Activated T-helper 17 cell treated with anti-CD3 and anti-CD28 coated beads, Interleukin-2, amount 50 U/mL, for 72 hours (primary cell): ENCODE data around the gene GPBAR1. TPM values are rescaled to one million over a fixed set of nuclear protein-coding genes. Genes with fewer than 3 reads are reported as not detected.

Source experiments
- ATAC-seq: fragments of 150-1000 bp; cut with Tn5 transposase; replicated peaks from 2 replicates; pipeline ENCODE4 v1.10.0; 2021; ENCODE audit warnings: mild to moderate bottlenecking, moderate library complexity
- H3K27ac Mint-ChIP-seq: one replicate; pipeline ENCODE4 v1.8.0; 2022; ENCODE audit warnings: mixed read lengths
- H3K27me3 Mint-ChIP-seq: one replicate; pipeline ENCODE4 v1.8.0; 2022; ENCODE audit warnings: mixed read lengths
- H3K36me3 Mint-ChIP-seq: one replicate; pipeline ENCODE4 v1.8.0; 2022; ENCODE audit warnings: low read depth, mild to moderate bottlenecking, mixed read lengths
- H3K4me1 Mint-ChIP-seq: one replicate; pipeline ENCODE4 v1.8.0; 2022; ENCODE audit warnings: mixed read lengths
- H3K4me3 Mint-ChIP-seq: one replicate; pipeline ENCODE4 v1.8.0; 2022; ENCODE audit warnings: mild to moderate bottlenecking, mixed read lengths
- H3K9me3 Mint-ChIP-seq: one replicate; pipeline ENCODE4 v1.8.0; 2022; ENCODE audit warnings: mixed read lengths
- total RNA-seq, 2 donors: library from RNA; stranded (reverse); gene quantifications; one replicate each; pipeline ENCODE4 v1.2.3, GENCODE V29; 2022

The GPBAR1 gene
- total RNA-seq, 2 donors from 2014 or later = 1.3 to 1.4 TPM

DNA sequence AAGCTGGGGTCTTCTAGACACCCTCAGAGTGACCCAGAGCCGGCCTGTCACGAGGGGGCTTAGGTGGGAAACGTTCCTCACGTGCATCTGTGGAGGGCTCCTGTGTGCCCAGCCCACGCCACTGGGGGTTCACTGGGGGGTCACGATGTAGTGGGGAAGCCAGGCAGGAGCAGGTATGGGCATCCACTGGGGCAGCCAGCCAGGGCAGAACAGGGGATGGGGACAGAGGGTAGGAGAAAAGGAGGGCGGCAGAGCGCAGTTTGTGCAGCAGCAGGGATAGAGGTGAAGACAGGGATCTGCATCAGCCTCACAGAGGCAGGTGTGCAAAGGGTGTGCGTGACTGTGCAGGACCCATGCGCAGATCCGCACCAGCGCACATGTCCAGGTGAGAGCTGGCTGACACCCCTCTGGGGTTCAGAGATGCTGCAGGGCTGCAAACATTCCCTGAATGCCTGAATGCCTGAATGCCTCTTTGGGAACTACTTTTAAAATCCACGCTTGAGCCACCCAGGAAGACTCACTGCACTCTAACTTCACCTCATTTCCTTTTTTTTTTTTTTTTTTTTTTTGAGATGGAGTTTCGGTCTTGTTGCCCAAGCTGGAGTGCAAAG is 19.6 kb downstream of the GPBAR1 start:
- H3K4me3 Mint-ChIP-seq = no peak overlapping the region
- no peaks in the 10 kb centered on the region for H3K9me3 Mint-ChIP-seq
- ATAC-seq = no peak
- H3K36me3 Mint-ChIP-seq = peaks cover 88% of the 10 kb centered on the region
- peak overlapping the region; percentile 70 for H3K27ac Mint-ChIP-seq
- peaks cover 23% of the 10 kb centered on the region for H3K4me1 Mint-ChIP-seq
- H3K27me3 Mint-ChIP-seq = no peaks in the 10 kb centered on the region

DNA sequence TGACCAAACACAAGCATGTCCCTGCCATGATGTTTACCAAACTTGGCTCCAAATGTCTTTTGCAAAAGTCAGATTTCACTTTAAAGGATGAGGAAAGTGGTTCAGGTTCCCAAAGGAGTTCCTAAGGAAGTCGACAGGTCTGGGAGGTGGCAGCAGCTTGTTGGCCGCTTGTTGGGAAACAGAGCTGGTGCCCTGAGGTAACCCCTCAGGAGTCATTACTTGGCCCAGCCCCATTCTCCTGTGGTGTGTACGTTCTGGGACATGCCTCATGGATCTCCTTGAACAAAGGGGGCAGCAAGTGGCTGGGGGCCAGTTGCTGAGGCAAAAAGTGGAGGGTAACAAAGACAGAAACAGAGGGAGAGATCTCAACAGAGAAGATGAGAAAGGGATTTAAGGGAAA is 20.6 kb downstream of the GPBAR1 start:
- no peak for ATAC-seq
- H3K27me3 Mint-ChIP-seq = no peaks in the 10 kb centered on the region
- H3K36me3 Mint-ChIP-seq = peaks cover 86% of the 10 kb centered on the region
- H3K4me1 Mint-ChIP-seq = peaks cover 33% of the 10 kb centered on the region
- no peaks in the 10 kb centered on the region for H3K9me3 Mint-ChIP-seq
- no peak overlapping the region for H3K4me3 Mint-ChIP-seq
- peak overlapping the region; percentile 81 for H3K27ac Mint-ChIP-seq

DNA sequence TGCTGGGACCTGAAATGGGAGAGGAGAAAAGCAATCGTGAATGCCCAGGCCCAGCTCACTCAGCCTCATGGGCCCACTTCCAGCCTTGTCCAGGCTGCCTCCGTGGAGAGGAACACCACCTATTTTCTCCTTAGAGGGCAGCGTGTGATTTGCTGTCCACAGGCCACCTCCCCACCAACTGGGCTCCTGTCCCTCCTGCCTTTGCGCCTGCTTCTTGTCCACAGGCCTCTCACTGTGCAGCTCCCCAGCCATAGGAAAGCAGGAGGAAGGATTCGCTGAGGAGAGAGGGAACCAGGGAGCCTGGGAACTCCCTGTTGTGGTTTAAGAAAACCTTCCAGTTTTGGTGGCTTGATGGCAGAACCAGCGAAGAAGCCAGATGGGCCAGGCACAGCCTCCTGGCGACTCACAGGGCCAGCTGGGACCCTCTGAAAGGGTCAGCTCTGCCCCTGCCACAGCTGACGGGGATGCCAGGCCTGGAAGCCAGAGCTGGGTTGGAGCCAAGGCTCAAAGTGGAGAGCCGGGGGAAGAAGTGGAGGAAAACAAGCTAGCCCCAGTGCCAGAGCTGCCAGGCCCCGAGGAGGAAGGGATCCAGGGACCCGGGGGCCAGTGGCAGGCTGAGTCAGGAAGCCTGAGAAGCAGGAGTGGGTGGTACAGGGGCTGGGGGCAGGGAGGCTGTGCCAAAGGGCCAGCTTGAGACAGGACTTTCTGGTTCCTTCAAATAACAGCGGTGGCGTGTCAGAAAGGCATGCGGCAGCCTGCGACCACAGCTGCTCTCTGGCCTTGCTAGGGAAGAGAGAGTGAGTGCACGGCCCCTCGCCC is 21.6 kb downstream of the GPBAR1 start:
- Mint-ChIP-seq H3K36me3 (peaks cover 86% of the 10 kb centered on the region), H3K27me3 (no peaks in the 10 kb centered on the region), H3K4me3 (peak overlapping the region; percentile 87), H3K27ac (peak overlapping the region; percentile 98), H3K4me1 (peaks cover 40% of the 10 kb centered on the region), H3K9me3 (no peaks in the 10 kb centered on the region)
- no peak for ATAC-seq

DNA sequence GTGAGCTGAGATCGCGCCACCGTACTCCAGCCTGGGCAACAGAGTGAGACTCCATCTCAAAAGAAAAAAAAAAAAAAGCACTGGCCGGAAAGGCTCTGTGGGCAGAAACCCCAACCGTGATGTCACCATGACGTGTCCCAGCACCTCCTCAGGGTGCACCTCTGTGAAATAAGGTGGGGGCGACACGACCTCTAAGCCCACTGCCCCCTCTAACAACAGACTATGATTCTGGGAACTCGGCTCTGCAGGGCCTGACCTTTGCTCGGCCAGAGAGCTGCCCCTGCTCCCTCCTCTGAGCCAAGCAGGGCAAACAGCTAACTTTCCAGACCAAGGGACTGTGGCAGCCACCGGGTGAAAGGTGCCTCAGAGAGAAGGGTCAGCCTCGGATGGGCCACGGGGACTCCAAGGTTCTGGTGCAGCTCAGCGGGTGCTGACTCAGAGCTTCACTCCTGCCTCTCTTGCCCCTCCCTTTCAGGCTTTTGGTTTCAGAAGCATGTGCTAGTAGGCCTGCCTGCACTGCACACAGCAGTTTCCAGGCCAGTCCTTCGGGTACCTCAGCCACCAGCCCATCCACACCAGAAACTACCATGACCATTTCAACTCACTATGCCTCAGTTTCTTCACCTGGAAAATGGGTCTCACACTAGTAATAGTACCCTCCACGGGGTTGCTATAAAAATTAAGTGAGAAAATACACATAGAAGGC is 23.4 kb downstream of the GPBAR1 start:
- Mint-ChIP-seq H3K4me3 (peak overlapping the region; percentile 87), H3K4me1 (peaks cover 47% of the 10 kb centered on the region), H3K27ac (peak overlapping the region; percentile 98), H3K36me3 (peaks cover 81% of the 10 kb centered on the region), H3K27me3 (no peaks in the 10 kb centered on the region), H3K9me3 (no peaks in the 10 kb centered on the region)
- ATAC-seq = peak; percentile 67

DNA sequence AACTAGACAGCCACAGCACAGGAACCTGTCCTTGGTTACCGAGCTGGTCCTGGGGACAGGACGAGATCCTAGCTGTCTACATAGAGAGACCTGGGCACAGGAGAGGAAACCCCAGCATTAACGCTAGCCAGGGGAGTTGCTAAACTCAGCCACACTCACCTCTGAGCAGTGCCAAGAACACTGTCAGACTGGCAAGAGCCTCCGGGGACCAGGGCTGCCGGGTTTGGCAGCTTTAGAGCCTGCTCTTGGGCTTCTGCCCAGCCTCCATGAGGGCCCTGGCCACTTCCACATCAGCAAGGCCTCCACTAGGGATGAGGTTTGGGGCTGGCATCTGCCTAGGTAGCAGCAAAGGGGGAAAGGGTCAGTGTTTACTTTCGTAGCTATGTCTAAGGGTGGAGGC is 24.8 kb downstream of the GPBAR1 start:
- Mint-ChIP-seq H3K9me3 (no peaks in the 10 kb centered on the region), H3K27ac (peak overlapping the region; percentile 98), H3K27me3 (no peaks in the 10 kb centered on the region), H3K4me1 (peaks cover 47% of the 10 kb centered on the region), H3K36me3 (peaks cover 68% of the 10 kb centered on the region), H3K4me3 (peak overlapping the region; percentile 87)
- ATAC-seq = no peak

DNA sequence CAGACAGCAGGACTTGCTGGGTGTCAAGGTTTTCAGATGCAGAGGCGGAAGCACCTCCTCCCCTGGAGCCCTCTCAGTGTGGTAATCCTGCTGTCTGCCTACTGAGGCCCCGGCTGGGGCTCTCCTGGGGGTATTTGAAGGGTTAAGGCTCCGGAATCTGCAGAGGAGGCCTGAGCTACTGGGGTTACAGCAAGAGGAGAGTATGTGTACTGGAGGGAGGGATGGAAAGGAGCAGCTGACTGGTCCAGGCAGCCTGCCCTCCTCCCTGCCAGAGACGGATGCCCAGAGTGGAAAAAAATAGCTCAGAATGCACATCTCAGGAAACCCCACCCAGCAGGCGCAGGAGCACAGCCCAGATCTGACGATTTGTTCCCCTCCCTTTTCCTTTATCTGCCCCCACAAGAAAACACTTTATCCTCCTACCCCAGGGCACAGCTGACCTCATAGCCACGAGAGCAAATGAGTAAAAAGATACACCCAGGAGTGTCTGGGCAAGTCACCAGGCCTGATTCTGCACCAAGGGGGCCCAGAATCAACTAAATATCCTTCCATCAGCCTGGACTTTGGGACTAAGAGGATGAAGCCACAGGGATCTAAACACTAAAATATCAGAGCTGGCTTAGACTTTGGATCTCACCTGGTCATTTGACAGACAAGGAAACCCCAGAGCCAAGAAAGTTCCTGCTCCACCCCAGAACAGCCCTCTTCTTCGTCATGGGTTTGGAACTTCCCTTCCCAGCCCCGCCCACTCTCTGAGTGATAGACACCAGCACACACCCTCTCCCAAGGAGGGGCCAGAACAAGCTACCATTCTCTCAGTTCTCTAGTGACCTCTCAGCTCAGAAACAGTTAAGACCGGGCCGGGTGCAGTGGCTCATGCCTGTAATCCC is 26.0 kb downstream of the GPBAR1 start:
- peaks cover 57% of the 10 kb centered on the region for H3K36me3 Mint-ChIP-seq
- H3K4me3 Mint-ChIP-seq = peak overlapping the region; percentile 87
- H3K27me3 Mint-ChIP-seq = no peaks in the 10 kb centered on the region
- H3K4me1 Mint-ChIP-seq = peaks cover 48% of the 10 kb centered on the region
- peak; percentile 77 for ATAC-seq
- peak overlapping the region; percentile 98 for H3K27ac Mint-ChIP-seq
- H3K9me3 Mint-ChIP-seq = no peaks in the 10 kb centered on the region

DNA sequence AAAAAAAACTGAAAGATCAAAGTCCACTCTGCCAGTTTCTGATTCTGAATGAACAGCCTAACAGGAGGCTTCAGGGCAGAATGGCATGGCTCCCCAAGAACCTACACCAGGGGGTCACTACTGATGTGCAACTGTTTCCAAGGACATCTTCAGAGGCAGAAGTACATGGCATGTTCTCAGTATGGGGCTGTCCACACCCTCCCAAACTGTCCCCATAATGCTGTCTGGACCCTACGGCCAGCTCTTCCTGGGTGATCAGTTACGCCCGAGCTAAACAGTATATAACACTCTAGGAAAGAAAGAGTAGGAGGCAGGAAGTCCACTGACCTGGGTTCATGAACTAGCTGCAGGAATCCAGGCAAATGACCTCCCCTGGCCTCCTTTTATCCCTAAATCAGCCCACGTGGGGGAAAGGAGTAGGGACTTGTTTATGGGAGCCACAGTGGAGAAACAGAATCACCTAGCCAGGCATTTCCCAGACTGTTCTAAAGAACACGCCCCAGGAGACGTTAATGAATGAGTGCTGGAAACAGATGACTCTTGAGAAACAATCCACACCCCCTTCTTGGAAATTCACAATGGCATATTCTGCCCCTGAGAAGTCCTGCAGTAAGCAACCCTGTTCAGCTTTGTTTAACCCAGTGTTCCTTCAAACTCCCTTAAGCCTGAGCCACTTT is 29.0 kb downstream of the GPBAR1 start:
- no peaks in the 10 kb centered on the region for H3K9me3 Mint-ChIP-seq
- no peaks in the 10 kb centered on the region for H3K27me3 Mint-ChIP-seq
- ATAC-seq = no peak
- peaks cover 45% of the 10 kb centered on the region for H3K4me1 Mint-ChIP-seq
- H3K4me3 Mint-ChIP-seq = peak overlapping the region; percentile 87
- H3K36me3 Mint-ChIP-seq = peaks cover 29% of the 10 kb centered on the region
- peak overlapping the region; percentile 92 for H3K27ac Mint-ChIP-seq

DNA sequence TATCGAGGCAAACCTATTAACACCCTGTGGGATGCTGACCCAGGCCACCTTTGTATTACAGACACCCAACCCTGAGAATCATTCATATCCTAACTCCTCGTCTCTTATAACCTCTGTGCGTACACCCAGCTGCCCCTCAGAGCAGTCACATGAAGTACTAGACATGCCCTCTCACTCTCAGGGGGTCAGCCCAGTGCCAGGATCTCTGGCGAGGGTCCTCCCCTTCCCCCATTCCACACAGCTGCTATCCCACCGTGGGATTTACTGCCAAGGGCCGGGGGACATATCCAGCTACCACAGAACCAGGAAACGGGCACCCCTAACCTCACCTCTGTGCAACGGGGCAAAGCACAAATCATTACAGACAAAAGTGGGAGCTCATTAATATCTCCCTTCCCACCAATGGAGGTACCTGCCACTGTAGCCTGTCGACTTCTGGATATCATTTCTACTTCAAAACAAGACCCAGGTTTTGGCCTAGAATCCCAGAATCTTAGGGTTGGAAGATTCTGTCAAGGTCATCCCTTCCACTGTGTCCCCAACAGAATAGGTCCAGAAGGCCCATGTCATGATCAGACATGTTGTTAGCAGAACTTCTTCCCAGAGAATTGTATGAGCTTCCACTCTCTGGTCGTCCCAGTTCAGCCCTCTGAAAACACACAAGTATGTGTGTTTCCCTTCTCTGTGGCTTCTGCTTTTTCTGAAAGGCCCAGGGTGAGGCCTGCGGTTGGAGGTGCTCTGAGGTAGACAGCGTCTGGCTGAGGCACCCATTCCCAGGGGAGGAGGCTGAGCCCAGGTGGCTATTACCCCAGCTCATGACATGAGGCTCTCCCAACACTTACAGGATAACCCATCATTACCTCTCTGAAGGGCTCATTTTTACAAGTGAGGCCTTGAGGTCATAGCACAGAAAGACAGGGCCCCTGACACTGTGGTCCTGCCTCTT is 29.8 kb downstream of the GPBAR1 start:
- Mint-ChIP-seq H3K4me1 (peaks cover 38% of the 10 kb centered on the region), H3K9me3 (no peaks in the 10 kb centered on the region), H3K27me3 (no peaks in the 10 kb centered on the region), H3K36me3 (peaks cover 22% of the 10 kb centered on the region), H3K4me3 (peak overlapping the region; percentile 87), H3K27ac (peak overlapping the region; percentile 92)
- ATAC-seq = peak; percentile 10

DNA sequence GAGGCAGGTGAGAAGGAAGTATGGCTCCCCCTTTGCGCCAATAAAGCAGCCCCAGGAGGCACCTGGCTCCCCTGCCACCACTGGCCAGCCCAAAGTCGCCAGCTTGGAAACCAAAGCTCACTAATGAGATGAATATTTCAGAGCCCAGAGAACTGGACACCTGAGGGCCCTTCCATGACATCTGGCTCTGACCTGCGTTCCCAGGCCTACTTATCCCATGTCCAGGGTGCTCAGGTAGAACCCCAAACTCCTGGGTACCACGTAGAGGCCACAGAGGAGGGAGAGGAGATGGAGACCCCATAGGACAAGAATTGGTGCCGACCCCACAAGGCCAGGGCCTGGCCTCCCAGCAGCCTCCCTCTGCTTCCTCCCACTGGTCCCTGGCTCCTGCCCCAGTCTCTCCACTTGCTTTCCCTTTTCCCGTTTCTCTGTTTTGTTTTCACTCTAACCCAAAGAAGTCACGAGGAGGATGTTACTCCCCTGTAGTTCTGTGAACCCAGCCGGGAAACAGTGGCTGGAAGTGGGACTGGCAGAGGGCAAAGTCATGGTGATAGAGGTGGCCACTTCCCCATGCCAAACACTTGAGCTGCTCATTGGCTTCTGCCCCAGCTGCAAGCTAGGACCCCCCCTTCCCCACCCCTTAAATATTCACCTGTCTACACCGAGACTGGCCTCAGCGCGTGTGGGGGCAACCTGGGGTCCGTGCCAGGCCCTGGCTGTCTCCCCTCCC is 30.7 kb downstream of the GPBAR1 start:
- Mint-ChIP-seq H3K27ac (peak overlapping the region; percentile 92), H3K9me3 (no peaks in the 10 kb centered on the region), H3K4me1 (peaks cover 29% of the 10 kb centered on the region), H3K4me3 (peak overlapping the region; percentile 87), H3K36me3 (peaks cover 16% of the 10 kb centered on the region), H3K27me3 (no peaks in the 10 kb centered on the region)
- ATAC-seq = no peak

DNA sequence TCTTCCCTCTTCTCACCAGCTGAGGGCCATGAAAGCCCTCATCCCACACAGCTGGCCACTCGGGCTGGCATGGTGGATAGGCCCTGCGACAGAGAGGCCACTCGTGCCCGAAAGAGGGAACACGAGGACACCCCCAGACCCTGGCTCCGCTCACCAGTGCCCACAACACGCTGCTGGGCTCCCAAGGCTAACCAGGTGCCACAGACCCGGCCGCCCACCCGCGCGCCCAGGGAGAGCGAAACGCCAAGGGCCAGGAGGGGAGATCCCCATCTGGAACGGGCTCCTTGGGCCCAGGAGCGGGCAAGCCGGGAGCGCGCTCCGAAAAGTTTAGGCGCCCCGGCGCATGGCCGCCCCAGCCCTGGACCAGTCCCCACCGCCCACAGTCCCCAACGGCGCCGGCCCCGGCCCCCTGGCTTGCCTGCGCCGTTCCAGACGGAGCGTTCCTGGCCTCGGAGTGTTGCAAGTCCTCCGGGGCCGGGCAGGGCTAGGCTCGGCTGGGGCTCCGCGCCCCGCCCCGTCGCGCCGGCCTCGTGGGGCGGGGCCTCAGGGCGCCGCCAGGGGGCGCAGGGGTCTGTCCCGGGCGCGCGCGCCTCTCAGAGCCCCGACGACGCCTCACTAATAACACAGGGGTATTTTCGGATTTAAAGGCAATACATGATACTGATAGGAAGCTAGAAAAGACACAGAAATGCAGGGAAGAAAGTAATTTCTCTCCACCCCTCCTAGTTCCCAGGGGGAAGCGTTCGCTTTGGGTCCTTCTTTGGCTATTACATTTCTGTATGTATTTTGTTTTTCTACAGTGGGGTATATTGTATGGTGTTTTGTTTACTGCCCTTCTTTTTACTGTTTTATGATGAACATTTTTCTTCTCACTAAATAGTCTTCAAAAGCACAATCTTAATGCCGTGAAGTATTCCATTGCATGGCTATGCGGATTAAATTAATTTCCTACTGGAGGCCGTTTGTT is 31.5 kb downstream of the GPBAR1 start, which contains the start of gene TMBIM1:
TMBIM1 (minus strand) TSS at position 456 of the 967 bp plus-strand sequence. CDS start 10,362 bp downstream, outside the sequence.
- Mint-ChIP-seq H3K4me3 (peak within 1 kb of the TSS; percentile 87), H3K36me3 (peaks cover 8% of the 10 kb centered on the region), H3K27me3 (no peaks in the 10 kb centered on the region), H3K9me3 (no peaks in the 10 kb centered on the region), H3K27ac (peak within 1 kb of the TSS; percentile 92), H3K4me1 (peaks cover 23% of the 10 kb centered on the region)
- peak; percentile 89 for ATAC-seq

DNA sequence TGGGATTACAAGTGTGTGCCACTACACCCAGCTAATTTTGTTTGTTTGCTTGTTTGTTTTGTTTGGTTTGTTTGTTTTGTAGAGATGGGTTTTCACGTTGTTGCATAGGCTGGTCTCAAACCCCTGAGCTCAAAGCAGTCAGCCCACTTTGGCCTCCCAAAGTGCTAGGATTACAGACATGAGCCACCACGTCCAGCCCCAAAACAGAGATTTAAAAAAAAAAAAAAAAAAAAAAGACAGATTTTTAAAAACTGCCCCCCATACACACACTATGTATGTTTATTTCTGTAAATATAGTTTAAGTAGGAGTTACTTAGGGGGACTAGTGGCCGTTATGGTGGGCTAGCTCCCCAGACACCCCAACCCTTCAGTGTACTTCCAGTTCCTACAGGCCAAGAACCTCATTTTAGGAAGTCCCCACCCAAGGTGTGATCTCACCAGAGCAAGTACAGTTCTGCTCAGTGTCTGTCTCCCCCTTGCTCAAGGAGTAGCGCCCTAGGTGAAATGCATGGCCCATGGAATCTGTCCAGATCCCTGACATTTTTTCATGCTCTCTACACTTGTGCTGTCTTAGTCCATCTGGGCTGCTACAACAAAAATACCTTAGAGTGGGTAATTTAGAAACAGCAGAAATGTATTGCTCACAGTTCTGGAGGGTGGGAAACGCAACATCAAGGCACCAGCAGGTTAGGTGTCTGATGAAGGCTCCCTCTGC is 33.1 kb downstream of the GPBAR1 start:
- H3K36me3 Mint-ChIP-seq = peaks cover 4% of the 10 kb centered on the region
- H3K27me3 Mint-ChIP-seq = no peaks in the 10 kb centered on the region
- no peaks in the 10 kb centered on the region for H3K9me3 Mint-ChIP-seq
- no peak for ATAC-seq
- H3K4me3 Mint-ChIP-seq = no peak overlapping the region
- no peak overlapping the region for H3K27ac Mint-ChIP-seq
- peaks cover 19% of the 10 kb centered on the region for H3K4me1 Mint-ChIP-seq
